ENCODE data around the gene RYK. TPM values are rescaled to one million over a fixed set of nuclear protein-coding genes. Genes with fewer than 3 reads are reported as not detected.
A peak's percentile ranks its signal among the peaks of the same experiment; 100 is the strongest.
"Not testable (repeated sequence)": the region's sequence is repeated elsewhere in the genome, so short reads cannot be mapped to it uniquely, and the experiment has no call there.

Gene RYK
- total and polyA plus RNA-seq, 5 donors, result 30.9 to 57.3 (median 52.3) TPM

DNA sequence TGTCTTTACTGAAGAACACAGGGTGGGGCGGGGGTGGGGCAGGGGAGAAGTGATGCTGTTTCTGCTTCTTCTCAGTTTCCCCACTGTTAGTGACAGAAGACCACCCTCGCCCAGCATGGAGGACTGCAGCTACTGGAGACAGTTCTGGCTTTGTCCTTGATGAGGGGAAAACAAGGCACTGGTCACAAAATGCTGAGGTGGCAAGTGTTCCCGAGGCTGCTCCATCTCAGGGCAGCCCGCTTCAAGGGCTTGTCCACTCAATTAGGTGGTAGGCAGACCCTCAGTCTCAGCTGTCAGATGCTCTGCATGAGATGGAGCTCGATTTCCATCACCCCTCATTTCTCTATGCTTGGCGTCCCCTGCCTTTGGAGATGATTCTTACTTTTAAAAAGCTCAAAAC, 33.8 kb upstream of the RYK start:
- ATAC-seq (no peak), DNase-seq (no peak)
- 92% methylated on average over 6 of the region's 6 CpGs for WGBS
- H3K27ac ChIP-seq (ENCODE audit: low read length), result no peak overlapping the region
- H3K4me3 ChIP-seq (ENCODE audit: low read length), result no peak overlapping the region
- no peaks in the 10 kb centered on the region for H3K27me3 ChIP-seq (ENCODE audit: control insufficient read depth, insufficient read depth)
- H3K4me1 ChIP-seq (ENCODE audit: control insufficient read depth, insufficient read depth, low read length), result no peaks in the 10 kb centered on the region
- intact Hi-C loops (cut with DNase I), result no loop called here
- H3K9me3 ChIP-seq (ENCODE audit: control insufficient read depth, low read length), result no peaks in the 10 kb centered on the region

- Histone ChIP-seq H3K4me3 (ENCODE audit: low read length) (no peak overlapping the region), H3K4me1 (ENCODE audit: control insufficient read depth, insufficient read depth, low read length) (no peaks in the 10 kb centered on the region), H3K27me3 (ENCODE audit: control insufficient read depth, insufficient read depth) (no peaks in the 10 kb centered on the region), H3K27ac (ENCODE audit: low read length) (no peak overlapping the region), H3K9me3 (ENCODE audit: control insufficient read depth, low read length) (no peaks in the 10 kb centered on the region)
- no peak for DNase-seq
- 71% methylated on average over 8 of the region's 8 CpGs for WGBS
- intact Hi-C loops (cut with DNase I), result no loop called here
- peak; percentile 48 to 73 for ATAC-seq
Observed at GRCh38 chr3:134282659-134283047, 32.0 kb upstream of the RYK start.

- Histone ChIP-seq H3K27me3 (ENCODE audit: control insufficient read depth, insufficient read depth) (no peaks in the 10 kb centered on the region), H3K4me3 (ENCODE audit: low read length) (no peak overlapping the region), H3K27ac (ENCODE audit: low read length) (no peak overlapping the region), H3K4me1 (ENCODE audit: control insufficient read depth, insufficient read depth, low read length) (no peaks in the 10 kb centered on the region), H3K9me3 (ENCODE audit: control insufficient read depth, low read length) (no peaks in the 10 kb centered on the region)
- no peak for ATAC-seq
- DNase-seq, result no peak
- intact Hi-C loops (cut with DNase I), result no loop called here
- 82% methylated on average over 2 of the region's 2 CpGs for whole genome bisulfite sequencing
Observed at GRCh38 chr3:134281912-134282658, 31.4 kb upstream of the RYK start.

GRCh38 chr3:134279466-134279865, 28.8 kb upstream of the RYK start:
- Histone ChIP-seq H3K9me3 (ENCODE audit: control insufficient read depth, low read length) (no peaks in the 10 kb centered on the region), H3K4me1 (ENCODE audit: control insufficient read depth, insufficient read depth, low read length) (no peaks in the 10 kb centered on the region), H3K4me3 (ENCODE audit: low read length) (no peak overlapping the region), H3K27me3 (ENCODE audit: control insufficient read depth, insufficient read depth) (no peaks in the 10 kb centered on the region), H3K27ac (ENCODE audit: low read length) (no peak overlapping the region)
- DNase-seq, result no peak
- ATAC-seq, result no peak
- WGBS, result 60% methylated on average over 2 of the region's 2 CpGs
- intact Hi-C loops (cut with DNase I), result no loop called here

DNA sequence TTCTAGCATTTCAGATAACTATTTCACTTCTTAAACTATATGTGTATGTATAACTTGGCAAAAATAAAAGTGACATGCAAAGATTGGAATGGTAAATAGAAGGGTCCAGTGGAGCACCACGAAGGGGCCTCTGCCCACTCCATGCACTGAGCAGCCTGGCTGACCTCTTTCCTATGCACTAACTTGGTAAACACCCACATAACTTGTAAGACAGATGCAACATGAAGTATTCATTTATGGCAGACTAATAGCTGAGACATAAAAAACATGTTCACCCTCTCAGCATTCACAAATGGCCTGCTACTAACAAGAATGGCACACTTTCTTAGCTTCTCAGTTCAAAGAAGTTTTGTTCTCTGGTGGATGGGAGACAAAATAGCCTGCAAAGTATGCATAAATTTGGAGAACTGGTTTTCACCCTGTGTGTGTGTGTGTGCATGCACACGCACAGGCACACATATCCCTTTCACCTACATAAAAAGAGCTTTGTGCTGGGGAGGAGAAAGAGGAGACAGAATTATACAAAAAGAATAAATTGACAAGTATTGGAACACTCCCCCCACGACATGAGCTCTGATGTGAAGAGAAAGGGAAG, 26.5 kb upstream of the RYK start:
- intact Hi-C loops (cut with DNase I), result no loop called here
- DNase-seq (no peak), ATAC-seq (no peak)
- no peak overlapping the region for H3K4me3 ChIP-seq (ENCODE audit: low read length)
- H3K4me1 ChIP-seq (ENCODE audit: control insufficient read depth, insufficient read depth, low read length), result no peaks in the 10 kb centered on the region
- 69% methylated on average over 3 of the region's 3 CpGs for WGBS
- H3K27ac ChIP-seq (ENCODE audit: low read length), result no peak overlapping the region
- H3K27me3 ChIP-seq (ENCODE audit: control insufficient read depth, insufficient read depth), result no peaks in the 10 kb centered on the region
- no peaks in the 10 kb centered on the region for H3K9me3 ChIP-seq (ENCODE audit: control insufficient read depth, low read length)

- WGBS, result 36% methylated on average over 3 of the region's 3 CpGs
- ATAC-seq (no peak), DNase-seq (no peak)
- H3K9me3 ChIP-seq (ENCODE audit: control insufficient read depth, low read length), result no peaks in the 10 kb centered on the region
- H3K27ac ChIP-seq (ENCODE audit: low read length), result no peak overlapping the region
- H3K27me3 ChIP-seq (ENCODE audit: control insufficient read depth, insufficient read depth), result no peaks in the 10 kb centered on the region
- no peak overlapping the region for H3K4me3 ChIP-seq (ENCODE audit: low read length)
- intact Hi-C loops (cut with DNase I), result no loop called here
- no peaks in the 10 kb centered on the region for H3K4me1 ChIP-seq (ENCODE audit: control insufficient read depth, insufficient read depth, low read length)
Observed at GRCh38 chr3:134276086-134276485, 25.4 kb upstream of the RYK start.

GRCh38 chr3:134275110-134275509, 24.5 kb upstream of the RYK start:
- ATAC-seq; DNase-seq; H3K27me3 ChIP-seq (ENCODE audit: control insufficient read depth, insufficient read depth); H3K4me3 ChIP-seq (ENCODE audit: low read length); H3K4me1 ChIP-seq (ENCODE audit: control insufficient read depth, insufficient read depth, low read length); H3K27ac ChIP-seq (ENCODE audit: low read length); H3K9me3 ChIP-seq (ENCODE audit: control insufficient read depth, low read length); intact Hi-C loops (cut with DNase I): not testable (repeated sequence)

DNA sequence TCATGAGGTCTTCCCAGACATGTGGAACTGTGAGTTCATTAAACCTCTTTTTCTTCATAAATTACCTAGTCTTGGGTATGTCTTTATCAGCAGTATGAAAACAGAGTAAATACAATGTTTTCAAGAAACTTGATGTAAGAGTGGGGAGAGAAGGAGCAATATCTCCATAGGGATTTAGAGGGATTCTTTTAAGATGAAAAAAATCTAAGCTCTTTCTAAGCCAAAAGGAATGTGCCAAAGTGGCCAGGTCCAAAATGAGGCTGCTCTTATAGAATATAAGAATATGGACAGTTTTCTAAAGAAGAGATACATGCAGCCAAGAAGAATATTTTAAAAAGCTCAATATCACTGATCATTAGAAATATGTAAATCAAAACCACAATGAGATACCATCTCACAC, 23.9 kb upstream of the RYK start:
- no peak for ATAC-seq
- intact Hi-C loops (cut with DNase I), result no loop called here

DNA sequence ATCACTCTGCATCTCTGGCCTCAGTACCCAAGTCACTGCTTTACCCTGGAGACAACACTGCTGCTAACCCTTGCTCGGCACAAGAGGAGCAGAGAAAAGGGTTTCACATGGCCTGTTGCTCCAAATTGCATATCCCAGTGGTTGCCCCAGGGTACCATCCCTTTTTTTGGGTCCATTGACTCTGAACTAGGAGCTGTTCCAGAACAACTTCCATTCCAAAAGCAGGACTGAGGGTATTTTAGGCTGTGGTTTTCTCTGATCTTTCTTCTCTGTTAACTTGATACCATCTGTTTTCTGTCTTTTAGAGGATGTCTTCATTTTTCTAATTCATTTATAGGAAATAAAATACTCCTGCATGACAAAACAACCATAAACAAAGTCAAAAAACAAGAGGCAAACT, 17.3 kb upstream of the RYK start:
- 88% methylated on average over 1 of the region's 1 CpG for WGBS
- intact Hi-C loops (cut with DNase I), result no loop called here
- Histone ChIP-seq H3K27ac (ENCODE audit: low read length) (no peak overlapping the region), H3K4me1 (ENCODE audit: control insufficient read depth, insufficient read depth, low read length) (no peaks in the 10 kb centered on the region), H3K9me3 (ENCODE audit: control insufficient read depth, low read length) (no peaks in the 10 kb centered on the region), H3K27me3 (ENCODE audit: control insufficient read depth, insufficient read depth) (no peaks in the 10 kb centered on the region), H3K4me3 (ENCODE audit: low read length) (no peak overlapping the region)
- ATAC-seq, result no peak
- DNase-seq, result no peak

More for the DNA sequence above, 23.9 kb upstream of the RYK start:
- H3K27ac ChIP-seq (ENCODE audit: low read length), result no peak overlapping the region
- no peaks in the 10 kb centered on the region for H3K4me1 ChIP-seq (ENCODE audit: control insufficient read depth, insufficient read depth, low read length)
- no peaks in the 10 kb centered on the region for H3K9me3 ChIP-seq (ENCODE audit: control insufficient read depth, low read length)
- no peaks in the 10 kb centered on the region for H3K27me3 ChIP-seq (ENCODE audit: control insufficient read depth, insufficient read depth)
- H3K4me3 ChIP-seq (ENCODE audit: low read length), result no peak overlapping the region
- no peak for DNase-seq

GRCh38 chr3:134260987-134261386, 10.3 kb upstream of the RYK start:
- Histone ChIP-seq H3K27me3 (ENCODE audit: control insufficient read depth, insufficient read depth) (no peaks in the 10 kb centered on the region), H3K9me3 (ENCODE audit: control insufficient read depth, low read length) (no peaks in the 10 kb centered on the region), H3K4me1 (ENCODE audit: control insufficient read depth, insufficient read depth, low read length) (no peaks in the 10 kb centered on the region), H3K4me3 (ENCODE audit: low read length) (no peak overlapping the region), H3K27ac (ENCODE audit: low read length) (no peak overlapping the region)
- DNase-seq (no peak), ATAC-seq (no peak)
- intact Hi-C loops (cut with DNase I), result no loop called here
- 22% methylated on average over 1 of the region's 1 CpG for WGBS

- WGBS, result 88% methylated on average over 4 of the region's 4 CpGs
- DNase-seq, result no peak
- no peak overlapping the region for H3K4me3 ChIP-seq (ENCODE audit: low read length)
- H3K9me3 ChIP-seq (ENCODE audit: control insufficient read depth, low read length), result no peaks in the 10 kb centered on the region
- no peak for ATAC-seq
- intact Hi-C loops (cut with DNase I), result no loop called here
- H3K27me3 ChIP-seq (ENCODE audit: control insufficient read depth, insufficient read depth), result no peaks in the 10 kb centered on the region
- H3K4me1 ChIP-seq (ENCODE audit: control insufficient read depth, insufficient read depth, low read length), result no peaks in the 10 kb centered on the region
- no peak overlapping the region for H3K27ac ChIP-seq (ENCODE audit: low read length)
Observed at GRCh38 chr3:134258761-134259347, 8.2 kb upstream of the RYK start.
